GM18951 (cell line): Measurements from ENCODE around the gene KDM3A.

ENCODE experiments used
- POLR2A ChIP-seq: IDR thresholded peaks from 4 replicates; pipeline ENCODE4 v1.6.1; 2011; ENCODE audit warnings: mild to moderate bottlenecking; ENCODE audit not compliant: insufficient read length, insufficient read depth; ENCODE audit errors: extremely low read depth
- in situ Hi-C: fragments of 300-500 bp; cut with MboI; formaldehyde crosslinking; loops from one replicate; pipeline ENCODE4 v1.12.0; 2022; ENCODE audit warnings: low sequenced_read_pairs, mixed read lengths, inconsistent platforms; ENCODE audit not compliant: unreplicated experiment

KDM3A gene

GRCh38 chr2:86440631-86441391, at the start of gene KDM3A:
KDM3A (plus strand) TSS chr2:86441371; CDS start chr2:86442048, 677 bp downstream.
- no peak for TF ChIP-seq POLR2A
- in situ Hi-C loops = no loop called here

DNA sequence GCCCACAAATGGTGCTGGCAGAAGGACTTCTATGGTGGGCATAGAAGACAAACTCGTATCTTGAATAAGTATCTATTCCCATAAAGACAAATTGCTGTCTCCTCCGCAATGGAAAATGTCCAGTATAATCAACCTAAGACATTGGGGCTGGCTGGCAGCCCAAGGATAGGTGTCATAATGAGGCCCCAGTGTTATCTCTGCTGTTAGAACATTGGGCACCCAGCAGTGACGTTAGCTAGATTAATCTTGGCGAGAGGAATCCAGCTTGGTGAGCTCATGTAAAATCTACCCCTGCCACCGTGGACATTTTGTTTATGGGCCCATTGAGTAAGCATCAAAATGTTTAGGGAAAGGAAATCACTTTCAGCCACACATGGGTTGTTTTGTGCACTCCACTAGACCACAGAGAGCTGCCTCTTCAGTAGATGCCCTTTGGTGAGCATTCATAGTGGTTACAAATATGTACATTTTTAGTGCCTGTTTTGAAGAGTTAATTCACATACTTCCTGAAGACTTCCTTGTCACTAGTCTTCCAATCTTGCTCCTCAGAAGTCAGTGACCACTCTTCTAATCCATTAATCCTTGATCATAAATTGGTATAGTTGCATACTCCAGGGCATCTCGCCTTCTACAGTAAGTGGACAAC, 48.2 kb upstream of the KDM3A start:
- in situ Hi-C loops = no loop called here
- no peak for TF ChIP-seq POLR2A

DNA sequence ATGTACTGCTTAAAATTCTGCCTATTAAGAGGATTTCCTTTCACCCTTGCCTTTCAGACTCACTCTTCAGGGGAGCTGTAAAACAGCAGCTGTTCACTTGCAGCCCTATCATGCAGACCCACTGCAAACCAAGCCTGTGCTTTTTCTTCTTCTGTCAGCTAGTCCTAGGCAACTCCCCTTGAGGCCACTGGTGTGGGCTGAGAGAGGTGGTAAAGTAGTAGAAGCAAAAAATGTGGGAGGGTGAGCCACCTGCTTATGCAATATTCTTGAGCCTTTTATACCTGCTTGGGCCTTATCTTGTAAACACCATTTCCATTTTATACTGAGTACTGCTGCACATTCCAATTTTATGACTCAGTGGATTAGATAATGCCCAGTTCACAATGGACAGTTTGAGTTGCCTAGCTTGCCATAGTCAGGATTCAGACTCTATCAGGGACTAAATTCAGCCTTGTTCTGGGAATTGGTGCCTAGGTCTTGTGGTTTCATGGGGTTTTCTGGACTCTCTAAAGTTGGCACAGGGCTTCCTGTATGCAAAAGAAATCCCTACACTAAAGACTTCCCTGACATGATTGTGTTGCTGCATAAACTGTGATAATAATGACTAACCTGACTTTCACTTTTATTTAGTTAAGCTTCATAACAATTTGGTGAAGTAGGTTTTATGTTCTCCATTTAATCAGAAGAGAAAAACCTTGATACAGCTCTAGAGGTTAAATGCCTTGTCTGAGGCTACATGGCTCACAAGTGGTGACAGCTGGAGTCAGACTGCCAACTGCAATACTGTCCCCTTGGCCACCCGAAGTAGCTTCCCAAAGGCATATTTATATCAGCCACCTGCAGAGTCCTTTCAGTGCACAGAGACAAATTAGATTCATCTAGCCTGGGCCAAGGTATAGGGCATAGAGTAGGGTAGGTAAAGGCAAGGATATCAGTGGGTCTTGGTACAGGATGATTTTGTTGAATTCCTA, 47.4 kb upstream of the KDM3A start:
- no peak for TF ChIP-seq POLR2A

GRCh38 chr2:86396291-86396785, 44.8 kb upstream of the KDM3A start:
- no peak for TF ChIP-seq POLR2A
- in situ Hi-C loops = no loop called here

More for the DNA sequence above, 47.4 kb upstream of the KDM3A start:
- in situ Hi-C loops = no loop called here

- TF ChIP-seq POLR2A = no peak
- in situ Hi-C loops = no loop called here
Observed at GRCh38 chr2:86397986-86398385, 43.2 kb upstream of the KDM3A start.

DNA sequence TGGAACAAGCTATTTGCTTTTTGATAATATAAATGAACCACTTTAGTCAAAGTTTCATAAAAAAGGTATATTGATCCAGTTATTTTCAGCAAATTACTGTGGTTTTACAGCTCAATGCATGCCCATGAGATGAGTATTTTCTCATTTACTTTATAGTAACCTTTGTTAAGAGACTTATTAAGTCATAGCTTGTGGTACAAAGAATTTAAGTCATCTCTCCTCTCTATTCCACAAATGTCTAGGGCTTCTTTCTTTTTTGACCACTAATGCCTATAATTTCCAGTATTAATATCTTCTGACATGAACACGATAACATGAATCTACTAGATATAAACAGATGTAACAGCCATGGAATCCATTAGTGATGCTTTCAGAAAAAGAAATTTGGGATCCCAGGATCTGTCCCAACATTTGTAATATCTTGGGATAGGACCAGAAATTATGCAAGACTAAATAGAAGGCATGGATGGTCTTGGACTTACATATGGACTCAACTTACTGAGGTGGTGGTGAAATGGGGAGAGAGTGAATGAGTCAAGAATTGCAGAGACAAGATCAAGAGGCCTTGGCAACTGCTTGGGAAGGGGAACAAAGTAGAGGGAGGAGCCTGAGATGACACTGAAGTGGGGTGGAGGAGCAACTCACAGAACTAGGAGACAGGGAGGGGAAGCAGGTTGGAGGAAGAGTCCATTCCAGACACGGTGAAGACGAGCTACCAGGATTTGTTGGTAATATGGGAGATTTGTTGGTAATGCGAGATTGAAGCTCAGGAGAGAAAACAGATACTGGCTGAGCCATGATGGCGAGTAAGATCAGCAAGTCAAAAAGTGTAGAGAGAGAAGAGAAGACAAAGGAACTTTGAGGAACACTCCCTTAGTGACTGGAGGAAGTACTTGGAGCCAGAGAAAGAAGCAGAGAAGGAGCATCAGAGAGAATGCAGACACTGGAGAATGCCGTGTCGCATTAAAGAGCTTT, 42.4 kb upstream of the KDM3A start:
- in situ Hi-C loops = no loop called here

GRCh38 chr2:86400321-86400720, 40.9 kb upstream of the KDM3A start:
- TF ChIP-seq POLR2A = no peak
- in situ Hi-C loops = no loop called here

More for the DNA sequence above, 42.4 kb upstream of the KDM3A start:
- no peak for TF ChIP-seq POLR2A

DNA sequence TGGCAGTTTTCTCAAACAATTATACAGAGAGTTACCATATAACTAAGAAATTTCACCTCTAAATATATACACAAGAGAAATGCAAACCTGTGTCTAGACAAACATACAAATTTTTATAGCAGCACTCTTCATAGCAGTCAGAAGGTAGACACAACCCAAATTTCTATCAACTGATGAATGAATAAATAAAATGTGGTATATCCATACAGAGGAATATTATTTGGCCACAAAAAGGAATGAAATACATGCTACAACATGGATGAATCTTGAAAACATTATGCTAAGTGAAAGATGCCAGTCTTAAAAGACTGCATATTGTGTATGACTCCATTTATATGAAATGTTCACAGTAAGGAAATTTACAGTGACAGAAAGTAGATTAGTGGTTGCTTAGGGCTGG, 30.6 kb upstream of the KDM3A start:
- TF ChIP-seq POLR2A = no peak
- in situ Hi-C loops = no loop called here

- in situ Hi-C loops = no loop called here
Observed at GRCh38 chr2:86411396-86411795, 29.8 kb upstream of the KDM3A start.

DNA sequence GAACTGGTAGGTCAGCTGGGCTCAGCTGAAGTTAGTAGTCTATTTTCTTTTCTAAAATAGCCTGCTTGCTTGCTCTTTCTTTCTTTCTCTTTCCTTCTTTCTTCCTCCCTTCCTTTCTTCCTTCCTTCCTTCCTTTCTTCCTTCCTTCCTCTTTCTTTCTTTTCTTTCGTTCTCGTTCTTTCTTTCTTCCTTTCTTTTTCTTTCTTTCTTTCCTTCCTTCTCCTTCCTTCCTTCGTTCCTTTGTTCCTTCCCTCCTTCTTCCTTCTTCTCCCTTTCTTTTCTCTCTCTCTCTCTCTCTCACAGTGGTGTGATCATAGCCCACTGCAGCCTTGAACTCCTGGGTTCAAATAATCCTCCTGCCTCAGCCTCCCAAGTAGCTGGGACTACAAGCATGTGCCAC, 29.2 kb upstream of the KDM3A start:
- TF ChIP-seq POLR2A = no peak
- in situ Hi-C loops = no loop called here

More at GRCh38 chr2:86411396-86411795, 29.8 kb upstream of the KDM3A start:
- TF ChIP-seq POLR2A = no peak

DNA sequence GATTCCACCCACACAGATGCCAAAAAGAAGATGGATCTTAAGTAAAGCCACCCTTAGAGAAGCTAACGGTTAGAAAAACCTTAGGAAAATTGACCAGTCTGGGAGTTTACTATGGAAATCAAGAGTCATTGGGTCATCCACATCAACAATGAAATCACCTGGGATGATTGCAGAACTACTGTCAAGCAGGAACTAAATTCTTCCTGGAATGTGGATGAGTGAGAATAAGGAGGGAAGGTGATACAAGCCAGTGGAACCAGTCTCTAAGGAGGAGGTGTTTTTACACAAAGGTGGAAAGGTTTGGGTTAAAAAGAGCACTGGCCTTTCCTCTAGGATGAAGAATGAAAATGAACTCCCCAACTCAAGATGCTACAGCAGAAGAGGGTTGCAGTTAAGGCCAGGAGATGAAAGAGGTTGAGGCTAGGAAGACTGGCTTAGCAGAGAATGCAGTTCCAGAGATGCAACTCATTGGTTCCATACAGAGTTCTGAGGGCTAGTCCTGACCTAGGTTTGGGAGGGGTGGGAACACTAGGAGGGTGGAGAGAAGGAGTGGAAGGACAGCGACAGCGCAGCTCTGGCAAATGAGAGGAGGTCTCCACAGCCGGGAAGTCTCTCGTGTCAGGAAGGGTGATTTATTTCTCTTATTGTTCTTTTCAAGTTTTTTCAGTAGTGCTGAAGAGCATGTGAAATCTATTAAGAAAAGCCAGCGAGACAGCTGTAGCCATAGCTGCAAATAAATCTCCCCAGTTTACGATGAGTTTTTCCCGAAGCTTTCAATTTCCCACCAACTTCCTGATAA, 27.7 kb upstream of the KDM3A start:
- TF ChIP-seq POLR2A = no peak
- in situ Hi-C loops = no loop called here
